NK-92 (cell line): ENCODE measurements around the gene CHI3L1.

Source experiments
- DNase-seq: peaks from one replicate; lab custom pipeline; 2025; ENCODE audit not compliant: unreplicated experiment; lab: John Stamatoyannopoulos, UW

Gene CHI3L1

DNA sequence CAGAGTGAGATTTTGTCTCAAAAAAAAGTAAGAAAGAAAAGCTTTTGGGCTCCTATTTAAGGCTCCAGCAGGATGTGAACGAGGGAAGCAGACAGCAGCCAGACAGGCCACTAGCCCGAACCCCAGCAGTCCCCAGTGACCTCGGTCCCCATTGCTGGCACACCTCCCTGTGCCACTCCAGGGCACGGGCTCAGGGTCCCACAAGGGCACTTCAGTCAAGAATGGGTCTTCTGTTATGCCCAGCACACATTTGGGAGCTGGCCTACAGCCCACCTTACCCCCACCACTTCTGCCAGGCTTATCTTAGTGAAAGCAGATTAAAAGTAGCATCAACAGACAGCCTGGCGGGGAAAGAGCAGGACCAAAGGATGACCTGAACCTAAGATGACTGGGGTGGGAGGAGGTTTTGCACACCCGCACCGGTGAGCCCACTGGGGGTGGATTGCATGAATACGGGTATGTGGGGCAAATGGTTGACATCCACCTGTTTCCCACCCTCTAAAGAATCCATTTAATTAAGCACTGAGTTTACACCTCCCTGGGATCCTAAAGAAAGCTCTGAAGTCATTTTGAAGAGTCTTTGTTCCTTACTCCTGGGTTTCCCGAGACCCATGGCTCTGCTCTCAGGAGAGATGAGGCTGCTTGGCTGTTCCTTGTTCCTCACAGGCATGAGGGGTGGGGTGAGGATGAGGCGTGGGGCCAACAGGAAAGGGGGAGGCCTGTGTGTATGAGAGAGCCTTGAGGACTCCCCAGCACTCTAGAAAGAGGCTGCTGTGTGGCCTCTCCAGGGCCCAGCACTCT lies 4.7 kb downstream of the CHI3L1 start:
- no peak for DNase-seq

DNA sequence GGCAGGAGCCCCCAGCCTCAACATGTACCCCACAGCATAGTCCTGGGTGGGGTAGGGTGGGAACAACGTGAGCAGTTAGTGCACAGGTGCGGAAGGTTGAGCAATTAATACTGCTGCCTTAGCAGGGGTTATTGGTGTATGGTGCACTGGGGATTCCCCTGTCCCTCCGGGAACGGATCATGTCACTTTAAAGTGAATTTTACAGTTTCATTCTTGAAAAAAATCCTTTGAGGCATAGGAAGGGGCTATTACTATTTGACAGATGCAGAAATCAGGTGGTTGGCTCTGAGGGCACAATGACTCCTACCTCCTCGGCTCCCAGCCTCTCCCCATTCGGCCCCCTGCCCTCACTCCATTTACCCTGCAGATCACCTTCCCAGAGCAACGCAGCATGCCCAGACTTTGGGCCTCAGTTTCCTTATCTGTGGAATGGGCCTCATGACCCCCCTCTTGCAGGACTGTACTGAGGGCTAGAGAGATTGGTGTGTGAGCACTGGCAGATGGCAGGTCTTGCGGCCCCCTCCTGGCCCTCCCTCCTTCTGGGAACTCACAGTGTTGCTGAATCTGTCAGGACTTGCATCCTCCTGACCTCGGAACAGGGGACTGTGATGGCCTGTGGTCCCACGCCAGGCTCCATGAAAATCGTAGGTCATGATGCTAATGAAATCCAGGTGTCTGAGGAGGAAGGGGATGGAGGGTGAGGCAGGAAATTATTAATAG lies 5.7 kb downstream of the CHI3L1 start:
- DNase-seq: no peak

DNA sequence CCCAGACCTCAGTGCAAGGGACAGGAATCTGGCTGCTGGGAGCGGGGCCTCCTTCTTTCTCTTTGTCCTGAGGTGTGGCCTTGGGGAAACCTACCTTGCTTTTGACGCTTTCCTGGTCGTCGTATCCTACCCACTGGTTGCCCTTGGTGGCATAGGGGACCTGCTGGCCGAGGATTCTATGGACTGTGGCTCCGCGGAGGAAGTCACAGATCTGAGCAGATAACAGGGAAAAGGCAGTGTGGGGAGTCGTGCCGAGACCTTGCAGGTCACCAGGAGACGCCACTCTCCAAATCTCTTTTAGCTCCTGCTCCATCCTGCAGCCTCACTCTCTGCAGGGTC lies 6.9 kb downstream of the CHI3L1 start:
- DNase-seq: no peak

DNA sequence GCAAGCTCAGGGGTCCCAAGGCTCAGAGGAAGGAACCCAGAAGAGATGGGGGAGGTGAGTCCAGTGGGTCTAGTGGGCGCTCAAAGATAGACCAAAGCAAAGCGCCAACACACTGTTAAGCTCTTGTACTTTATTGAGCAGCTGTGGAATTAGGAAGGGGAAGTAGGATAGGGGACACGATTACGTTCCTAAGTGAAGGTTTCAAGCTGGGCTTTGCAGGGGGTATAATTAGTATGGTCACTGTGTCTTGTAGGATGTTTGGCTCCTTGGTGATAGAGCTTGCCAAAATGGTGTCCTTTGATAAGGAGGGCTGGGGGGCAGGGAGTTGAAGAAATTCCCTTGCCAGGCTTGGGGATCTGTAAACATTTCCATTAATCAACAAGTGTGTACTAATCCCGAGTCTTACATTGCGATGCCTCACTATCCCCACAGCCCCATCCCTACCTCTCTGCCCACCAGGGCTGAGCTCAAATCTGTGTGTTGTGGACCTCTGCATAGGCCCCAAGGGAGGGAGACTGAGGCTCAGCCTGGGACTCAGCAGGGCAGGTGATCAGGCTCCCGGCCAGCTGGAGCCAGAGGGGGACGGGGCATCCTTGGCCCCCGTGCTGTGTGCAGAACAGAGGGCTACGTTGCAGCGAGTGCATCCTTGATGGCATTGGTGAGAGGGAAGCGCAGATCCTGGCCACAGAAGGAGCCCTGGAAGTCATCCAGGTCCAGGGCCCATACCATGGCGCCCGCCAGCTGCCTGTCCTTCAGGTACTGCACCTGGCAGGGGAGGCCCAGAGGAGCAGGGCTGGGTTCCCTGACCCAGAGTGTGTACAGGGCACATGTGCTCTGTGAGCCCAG lies 7.5 kb downstream of the CHI3L1 start:
- DNase-seq: no peak

DNA sequence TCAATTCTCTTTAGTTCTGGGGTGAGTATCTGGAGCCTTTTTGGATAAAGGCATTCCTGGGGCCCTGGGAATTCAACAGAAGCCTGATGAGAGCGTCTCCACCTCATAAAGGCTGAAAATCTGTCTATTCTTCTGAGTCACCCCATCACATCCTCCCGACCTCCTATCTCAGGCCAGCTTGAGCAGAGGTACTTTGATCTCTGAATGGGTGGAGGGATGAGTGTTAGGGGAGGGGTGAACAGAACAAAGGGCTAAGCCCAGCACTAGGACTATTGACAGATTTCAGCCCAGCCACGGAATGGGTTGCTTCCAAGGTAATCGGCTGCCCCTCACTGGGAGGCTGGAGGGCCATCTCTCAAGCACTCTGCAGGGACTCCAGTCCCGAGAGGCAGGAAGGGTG lies 8.4 kb downstream of the CHI3L1 start:
- no peak for DNase-seq

DNA sequence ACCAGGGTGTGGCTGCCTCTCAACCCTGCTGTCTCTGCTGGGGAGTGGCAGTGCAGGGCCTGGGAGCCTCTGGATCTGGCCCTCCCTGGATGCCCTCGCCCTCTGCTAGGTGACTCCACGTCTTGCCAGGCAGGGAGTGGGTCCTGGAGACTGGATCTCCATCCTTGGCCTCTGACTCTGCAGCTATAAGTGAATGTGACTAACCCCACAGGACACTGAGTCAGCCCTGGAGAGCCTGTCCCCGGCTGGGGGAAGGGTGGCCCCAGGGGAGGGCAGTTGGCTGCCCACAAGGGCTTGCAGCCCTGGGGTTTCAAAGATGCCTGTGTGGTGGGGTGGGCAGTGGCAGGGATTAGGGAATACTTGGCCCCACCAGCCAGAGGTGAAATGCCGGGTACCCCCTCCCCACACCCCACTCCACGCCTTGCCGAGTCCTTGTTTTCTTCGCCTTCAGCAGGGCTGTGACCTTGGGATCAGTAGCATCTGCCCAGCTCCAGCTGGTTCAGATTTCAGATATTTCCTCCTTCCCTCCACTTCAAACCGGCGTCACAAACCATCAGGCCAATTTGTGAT lies 8.9 kb downstream of the CHI3L1 start:
- DNase-seq: no peak

DNA sequence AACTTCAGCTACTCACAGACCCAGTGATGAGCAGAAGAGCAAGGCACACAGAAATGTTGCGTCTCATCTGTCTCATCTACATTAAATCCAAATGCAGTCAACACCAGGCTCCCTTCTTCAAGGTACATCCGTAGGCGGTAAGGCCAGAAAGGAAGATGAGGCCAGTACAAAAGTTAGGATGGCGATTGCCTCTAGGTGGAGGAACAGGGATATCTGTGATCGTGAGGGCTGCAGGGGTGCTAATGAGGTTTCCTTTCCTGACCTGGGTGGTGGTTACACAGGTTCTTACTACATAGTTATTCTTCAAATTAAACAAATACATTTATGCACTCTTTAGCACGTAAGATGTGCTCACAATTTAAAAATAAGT lies 9.5 kb downstream of the CHI3L1 start:
- DNase-seq: no peak

DNA sequence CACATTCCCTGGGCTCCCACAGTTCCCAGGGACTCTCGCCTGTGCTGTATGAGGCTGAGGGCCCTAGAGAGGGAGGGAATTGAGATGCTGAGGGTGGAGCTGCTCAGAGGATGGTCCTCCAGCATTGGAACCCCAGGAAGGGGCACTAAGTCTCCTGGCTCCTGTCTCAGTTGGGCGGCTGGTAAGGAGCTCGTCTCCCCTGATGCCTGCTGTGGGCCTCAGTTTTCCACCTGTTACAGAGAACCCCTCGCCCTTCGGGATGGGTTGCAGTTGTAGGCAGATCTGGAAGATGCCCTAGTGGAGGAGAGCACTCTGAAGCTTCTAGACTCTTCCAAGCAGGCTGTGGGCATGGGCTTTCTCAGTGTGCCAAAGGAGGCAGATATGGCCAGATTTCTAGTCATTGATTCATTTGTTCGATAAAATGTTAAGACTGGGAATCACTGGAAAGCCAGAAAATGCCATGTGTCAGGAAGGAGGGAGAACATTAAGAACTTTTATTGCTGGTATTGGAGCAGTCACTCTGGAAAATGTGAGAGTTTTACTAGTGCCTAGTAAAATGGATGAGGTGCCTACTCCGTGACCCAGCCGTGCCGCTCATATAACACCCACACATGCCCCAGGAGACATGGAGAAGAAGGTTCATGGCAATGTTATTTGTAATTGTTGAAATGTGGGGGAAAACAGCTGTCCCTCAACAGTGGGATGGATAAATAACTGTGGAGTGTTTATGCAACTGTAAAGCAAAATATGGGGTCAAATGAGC lies 10.1 kb downstream of the CHI3L1 start:
- DNase-seq: no peak

DNA sequence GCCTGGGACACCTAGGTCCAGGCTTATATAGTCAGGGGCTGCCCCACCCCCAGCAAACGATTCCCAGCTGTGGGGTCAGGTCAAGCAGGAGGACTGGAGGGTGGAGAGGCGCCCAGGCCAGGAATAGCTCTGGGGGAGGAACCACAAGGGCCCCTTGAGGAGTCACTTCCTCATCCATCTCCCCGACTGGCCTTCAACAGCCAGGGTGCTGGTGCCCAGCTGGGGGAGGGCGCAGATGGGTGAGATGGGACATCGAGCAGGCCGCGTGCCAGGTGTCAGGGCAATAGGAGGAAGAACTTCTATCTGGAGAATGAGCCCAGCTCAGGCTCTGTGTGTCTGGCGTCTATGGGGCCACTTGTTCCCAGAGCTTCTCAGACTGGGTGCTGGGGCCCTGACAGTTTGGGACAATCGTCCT lies 10.7 kb downstream of the CHI3L1 start:
- DNase-seq: no peak

DNA sequence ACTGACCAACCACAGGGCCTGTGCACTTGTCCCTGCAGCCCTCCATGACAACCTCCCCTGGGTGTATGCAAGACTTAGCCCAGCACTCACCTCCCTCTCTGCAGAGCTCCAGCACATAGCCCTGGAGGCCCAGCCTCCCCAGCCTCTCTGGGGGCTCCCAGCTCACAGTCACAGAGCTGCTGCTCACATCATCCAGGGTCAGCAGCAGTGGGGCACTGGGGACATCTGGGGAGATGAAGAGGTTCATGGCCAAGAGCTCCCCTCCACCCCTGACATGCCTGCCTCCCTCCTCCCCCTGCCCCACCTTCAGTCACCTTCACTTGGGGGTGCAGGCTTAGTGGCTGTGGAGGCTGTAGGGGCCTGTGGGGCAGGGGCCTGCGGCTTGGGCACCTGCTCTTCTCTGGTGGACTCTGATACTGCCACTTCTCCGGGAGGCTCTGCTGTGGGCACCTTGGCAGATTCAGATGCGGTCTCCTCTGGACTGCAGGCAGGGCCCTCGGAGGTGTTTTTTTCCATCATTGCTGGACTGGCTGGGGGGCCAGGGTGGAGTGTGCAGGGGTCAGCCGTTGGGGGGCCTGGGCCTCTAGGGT lies 11.2 kb downstream of the CHI3L1 start, which contains the start of gene MYBPH:
Gene MYBPH (minus strand): TSS at position 590 of the 590 bp plus-strand sequence. CDS start 71 bp downstream, at position 519.
- no peak for DNase-seq

DNA sequence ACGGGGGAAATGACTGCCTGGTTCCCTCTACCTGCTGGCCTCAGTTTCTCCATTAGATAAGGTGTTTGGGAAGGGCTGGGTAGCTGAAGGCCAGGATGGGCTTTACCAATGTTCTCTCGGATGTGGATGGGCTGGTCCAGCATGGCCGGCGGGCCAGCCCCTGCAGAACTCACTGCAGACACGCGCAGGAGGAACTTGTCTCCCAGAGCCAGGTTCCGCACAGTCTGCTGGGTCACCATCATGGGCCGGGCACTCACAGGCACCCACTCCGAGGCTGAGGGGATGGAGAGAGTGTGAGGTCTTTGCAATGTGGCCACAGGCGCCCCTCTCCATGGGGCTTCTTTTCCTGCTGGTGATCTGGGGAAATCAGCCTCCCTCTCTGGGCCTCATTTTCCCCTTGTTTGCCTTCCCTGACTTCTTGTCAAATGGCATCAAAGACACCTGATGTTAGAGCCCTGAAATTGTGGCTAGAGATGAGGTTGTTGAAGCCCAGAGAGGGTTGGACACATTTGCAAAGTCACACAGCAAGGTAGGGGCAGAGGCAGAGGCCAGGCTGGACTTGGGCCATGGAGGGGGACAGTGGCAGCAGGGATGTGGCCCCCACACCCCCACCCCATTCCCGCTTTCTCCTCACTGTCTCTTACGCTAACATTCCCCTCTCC lies 12.0 kb downstream of the CHI3L1 start:
- no peak for DNase-seq

DNA sequence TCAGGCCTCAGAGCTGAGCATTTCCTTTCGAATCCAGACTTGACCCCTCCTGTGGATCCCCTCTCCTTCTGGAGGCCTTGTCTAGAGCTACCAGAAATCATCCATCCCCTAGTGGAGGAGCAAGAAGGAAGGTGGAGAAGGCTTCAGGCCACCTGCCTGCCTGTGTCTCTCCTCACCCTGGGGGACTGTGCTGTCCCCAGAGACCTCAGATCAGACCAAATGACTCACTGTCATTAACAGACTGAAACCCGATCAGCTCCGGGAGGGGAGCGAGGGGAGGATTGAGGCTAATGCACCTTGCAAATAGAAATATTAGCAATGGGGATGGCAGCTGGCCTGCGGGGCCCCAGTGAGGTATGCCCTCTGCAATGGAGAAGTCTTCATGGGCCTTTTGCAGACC lies 12.9 kb downstream of the CHI3L1 start:
- no peak for DNase-seq

DNA sequence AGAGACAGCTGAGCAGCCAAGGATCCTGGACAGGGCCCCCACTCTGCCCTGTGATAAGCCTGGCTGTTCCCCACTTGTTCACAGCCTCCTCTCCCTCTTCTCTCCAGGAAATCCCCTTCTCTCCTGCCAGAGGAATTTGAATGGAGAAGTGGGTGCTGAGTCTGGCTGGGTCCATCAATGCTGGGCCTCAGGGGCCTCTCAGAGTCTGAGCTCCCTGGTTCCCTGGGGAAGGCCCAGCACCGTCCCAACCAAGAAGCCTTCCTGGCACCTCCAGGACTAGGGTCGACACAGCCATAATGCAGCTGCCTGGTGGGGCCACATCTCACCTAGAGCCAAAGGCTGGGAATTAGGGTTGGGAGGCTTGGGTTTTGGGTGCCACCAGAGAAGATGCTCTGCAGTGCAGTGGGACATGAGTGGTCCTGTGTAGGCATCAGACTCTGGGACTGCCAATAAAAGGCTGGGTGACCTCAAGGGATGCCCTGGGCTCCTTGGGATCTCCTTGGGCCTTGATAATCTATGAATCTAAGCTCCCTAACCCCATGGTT lies 13.4 kb downstream of the CHI3L1 start:
- no peak for DNase-seq

DNA sequence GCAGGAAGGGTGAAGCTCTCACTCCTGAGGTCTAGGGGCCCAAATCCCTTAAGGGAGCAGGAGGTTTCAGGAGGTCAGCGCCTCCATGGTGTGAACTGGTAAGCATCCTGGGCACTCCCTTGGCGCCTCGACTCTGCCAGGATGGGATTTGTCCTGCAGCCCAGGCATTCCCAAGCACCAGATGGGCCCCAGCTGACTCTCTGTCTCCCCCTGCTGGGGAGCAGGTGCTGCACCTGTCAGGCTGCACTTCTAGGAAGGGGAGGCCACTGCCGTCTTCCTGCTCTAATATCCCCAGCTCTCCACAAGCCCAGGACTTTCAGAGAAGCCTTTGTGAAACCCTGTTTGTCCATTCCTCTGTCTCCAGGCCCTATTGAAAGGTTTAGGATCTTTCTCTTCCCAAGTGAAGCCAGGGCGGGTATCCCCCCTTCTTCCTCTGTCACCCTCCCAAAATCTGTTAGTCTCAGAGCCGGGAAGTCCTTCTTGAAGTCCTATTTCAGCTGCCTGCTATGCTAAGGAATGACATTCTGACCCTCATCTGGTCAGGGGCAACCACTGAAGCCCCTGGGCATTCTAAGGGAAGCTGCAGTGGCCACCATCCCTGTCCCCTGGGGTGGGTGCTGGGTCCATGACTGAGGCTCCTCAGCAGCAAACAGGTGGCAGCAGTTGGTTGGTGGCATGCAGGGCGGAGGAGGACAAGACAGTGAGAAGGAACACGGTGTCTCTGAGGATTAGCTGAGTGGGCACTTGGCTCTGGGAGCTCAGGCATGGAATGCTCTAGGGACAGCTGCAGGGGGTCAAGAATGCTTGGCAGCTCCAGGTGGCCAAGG lies 14.1 kb downstream of the CHI3L1 start:
- DNase-seq: no peak

DNA sequence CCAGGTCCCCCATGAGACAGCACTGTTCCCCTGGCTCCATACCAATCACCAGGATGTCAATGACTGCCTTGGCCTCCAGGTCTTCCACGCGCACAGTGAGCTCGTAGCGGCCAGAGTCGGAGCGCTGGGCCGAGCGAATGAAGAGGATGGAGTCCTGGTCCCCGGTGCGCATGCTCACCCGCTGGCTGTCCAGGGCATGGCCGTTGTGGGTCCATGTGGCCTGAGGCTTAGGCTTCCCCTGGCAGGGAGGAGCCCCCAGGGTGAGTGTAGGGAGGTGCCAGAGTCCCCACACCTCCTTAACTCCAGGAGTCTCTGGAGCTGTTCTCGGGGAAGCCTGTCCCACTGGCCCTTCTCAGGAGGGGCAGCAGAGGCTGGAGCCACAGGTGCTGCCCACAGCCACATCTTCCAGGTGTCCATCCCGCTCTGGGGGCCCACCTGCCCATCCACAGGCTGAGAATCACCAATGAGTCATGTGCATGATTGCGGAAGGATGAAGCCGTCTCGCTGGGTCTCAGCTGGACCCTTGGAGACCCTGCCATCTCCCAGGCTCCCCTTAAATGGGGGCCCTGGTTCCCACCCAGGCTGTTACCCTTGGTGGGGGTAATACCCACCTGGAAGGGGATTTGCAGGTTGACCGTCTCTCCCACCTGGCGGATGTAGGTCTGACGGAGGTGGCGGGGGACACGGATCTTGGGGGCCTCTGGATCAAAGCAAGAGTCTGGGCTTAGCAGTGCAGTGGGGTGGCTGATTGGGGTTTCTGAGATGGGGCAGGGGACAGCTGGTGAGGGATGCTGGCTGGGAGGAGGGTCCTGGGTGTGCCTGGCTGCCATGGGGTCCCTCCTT lies 14.9 kb downstream of the CHI3L1 start:
- DNase-seq: no peak

DNA sequence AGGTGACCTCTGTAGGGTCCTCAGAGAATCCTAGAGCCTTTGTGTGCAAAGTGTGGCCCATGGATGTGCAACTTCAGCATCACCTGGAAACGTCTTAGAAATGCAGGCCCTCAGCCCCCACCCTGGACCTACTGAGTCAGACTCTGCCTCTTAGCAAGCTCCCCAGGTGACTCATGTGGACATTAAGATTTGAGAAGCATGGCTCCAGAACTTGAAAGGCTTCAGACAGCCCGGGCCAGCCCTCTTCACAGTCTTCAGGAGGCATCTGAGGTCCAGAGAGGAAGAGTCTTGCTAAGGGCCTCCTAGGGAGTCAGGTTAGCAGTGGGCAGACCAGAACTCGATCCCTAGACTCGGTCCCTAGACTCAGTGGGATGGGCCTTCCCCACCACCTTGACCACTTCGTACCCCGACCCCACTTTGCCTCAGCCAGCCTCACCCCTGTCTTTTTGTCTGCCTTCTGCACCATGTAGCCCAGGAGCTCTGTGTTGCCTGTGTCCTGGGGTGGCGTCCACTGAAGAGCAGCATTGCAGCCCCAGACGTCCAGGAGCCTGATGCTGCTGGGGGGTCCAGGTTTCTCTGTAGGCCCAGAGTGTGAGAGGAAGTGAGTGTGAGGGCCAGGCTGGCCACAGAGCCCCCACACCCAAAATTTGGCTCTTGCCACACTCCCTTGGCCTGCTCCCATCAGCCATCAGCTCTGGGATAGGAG lies 15.7 kb downstream of the CHI3L1 start:
- DNase-seq: no peak
